ENCODE measurements around the gene PITX2.

DNA sequence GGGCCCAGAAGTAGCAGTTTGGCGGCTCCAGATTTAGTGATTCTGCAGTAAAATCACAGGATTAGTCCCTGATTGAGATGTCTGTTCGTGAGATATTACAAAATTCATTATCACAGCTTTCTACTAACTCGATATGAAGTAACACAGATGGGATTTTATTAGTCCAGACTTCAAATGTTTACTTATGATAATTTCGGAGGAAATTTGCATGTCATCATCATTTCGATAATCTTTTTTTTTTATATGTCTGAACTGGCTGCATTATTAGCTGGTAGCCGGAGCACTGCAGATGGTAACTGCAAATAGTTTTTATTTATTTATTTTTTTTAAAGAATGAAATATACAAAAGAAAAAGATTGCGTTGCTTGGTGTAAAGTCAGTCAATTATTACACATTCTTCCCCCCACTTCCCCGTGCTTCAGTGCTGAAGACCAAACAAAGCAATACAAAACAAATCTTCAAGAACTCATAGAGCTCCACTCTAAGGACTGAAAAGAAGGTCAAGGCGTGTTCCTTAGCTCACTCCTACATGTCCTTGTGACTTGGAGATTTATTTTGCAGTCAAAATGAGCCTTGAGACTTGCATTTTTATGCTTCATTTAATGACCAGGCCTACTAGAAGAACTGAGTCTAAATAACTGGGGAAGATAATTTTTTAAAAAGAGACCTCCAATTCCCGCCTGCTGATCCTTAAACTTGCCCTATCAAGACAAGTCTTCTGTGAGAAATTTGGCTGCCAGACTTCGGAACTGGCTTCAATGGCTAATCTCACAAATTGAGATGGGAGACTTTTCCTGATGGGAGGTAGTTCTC, 11.7 kb upstream of the PITX2 start:
- no peak for TF ChIP-seq CHD2 (IDR thresholded peaks at IDR 0.05; ENCODE audit: low read length, partially characterized antibody)
- no peak for TF ChIP-seq CTCF (IDR thresholded peaks at IDR 0.05)
- no peak for TF ChIP-seq SMC3 (IDR thresholded peaks at IDR 0.05; ENCODE audit: low read depth, low read length)
- TF ChIP-seq, protein P1, sequence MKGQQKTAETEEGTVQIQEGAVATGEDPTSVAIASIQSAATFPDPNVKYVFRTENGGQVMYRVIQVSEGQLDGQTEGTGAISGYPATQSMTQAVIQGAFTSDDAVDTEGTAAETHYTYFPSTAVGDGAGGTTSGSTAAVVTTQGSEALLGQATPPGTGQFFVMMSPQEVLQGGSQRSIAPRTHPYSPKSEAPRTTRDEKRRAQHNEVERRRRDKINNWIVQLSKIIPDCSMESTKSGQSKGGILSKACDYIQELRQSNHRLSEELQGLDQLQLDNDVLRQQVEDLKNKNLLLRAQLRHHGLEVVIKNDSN (IDR thresholded peaks at IDR 0.05; ENCODE audit: borderline replicate concordance, low read depth): no peak
- TF ChIP-seq POLR2AphosphoS5 (IDR thresholded peaks at IDR 0.05; ENCODE audit: low read depth, low read length): no peak
- no peak for TF ChIP-seq YY1 (IDR thresholded peaks at IDR 0.05; ENCODE audit: low read depth)
- TF ChIP-seq FOXM1 (IDR thresholded peaks at IDR 0.05; ENCODE audit: low read depth): no peak
